Astrocyte (in vitro differentiated cells and primary cell): ENCODE measurements around the gene TAF4. TPM values are rescaled to one million over a fixed set of nuclear protein-coding genes. Genes with fewer than 3 reads are reported as not detected.

ENCODE experiments used
- DNase-seq: peaks from one replicate; pipeline ENCODE4 v3.0.0-alpha.2; 2010; ENCODE audit warnings: low read depth
- FAIRE-seq: peaks from 2 replicates; lab custom pipeline; 2011; peaks lifted over from hg19 to GRCh38; lab: Jason Lieb, UNC
- H2AFZ ChIP-seq: 2 replicates; pipeline ENCODE4 v1.6.0; 2012; ENCODE audit warnings: low read depth, low read length, inconsistent platforms
- H3K27ac ChIP-seq: 2 replicates; pipeline ENCODE4 v1.5.1; 2011; ENCODE audit warnings: low read depth, low read length, inconsistent platforms
- H3K27me3 ChIP-seq: 2 replicates; pipeline ENCODE4 v1.6.0; 2011; ENCODE audit warnings: low read length, inconsistent platforms; ENCODE audit not compliant: insufficient read depth
- H3K36me3 ChIP-seq: 2 replicates; pipeline ENCODE4 v1.5.1; 2011; ENCODE audit warnings: low read length, inconsistent platforms; ENCODE audit not compliant: insufficient read depth
- H3K4me1 ChIP-seq: 2 replicates; pipeline ENCODE4 v1.5.1; 2011; ENCODE audit warnings: low read length, inconsistent platforms; ENCODE audit not compliant: insufficient read depth
- H3K4me2 ChIP-seq: 2 replicates; pipeline ENCODE4 v1.6.0; 2012; ENCODE audit warnings: low read length, inconsistent platforms
- H3K4me3 ChIP-seq: 2 replicates; pipeline ENCODE4 v1.5.1; 2011; ENCODE audit warnings: low read depth, mild to moderate bottlenecking, low read length, inconsistent platforms; ENCODE audit not compliant: insufficient read depth
- H3K79me2 ChIP-seq: 2 replicates; pipeline ENCODE4 v1.6.0; 2012; ENCODE audit warnings: mild to moderate bottlenecking, low read length, inconsistent platforms; ENCODE audit not compliant: insufficient read depth
- H3K9ac ChIP-seq: 2 replicates; pipeline ENCODE4 v1.6.0; 2012; ENCODE audit warnings: mild to moderate bottlenecking, low read length, inconsistent platforms
- H3K9me3 ChIP-seq: 2 replicates; pipeline ENCODE4 v1.5.1; 2012; ENCODE audit warnings: low read depth, mild to moderate bottlenecking, low read length, inconsistent platforms; ENCODE audit not compliant: insufficient read depth
- H4K20me1 ChIP-seq: 2 replicates; pipeline ENCODE4 v1.6.0; 2012; ENCODE audit warnings: low read length, inconsistent platforms; ENCODE audit not compliant: insufficient read depth
- H3K27ac Mint-ChIP-seq: one replicate; pipeline ENCODE4 v1.8.0; 2021; ENCODE audit warnings: mild to moderate bottlenecking, mixed read lengths; ENCODE audit not compliant: unreplicated experiment
- H3K27me3 Mint-ChIP-seq: one replicate; pipeline ENCODE4 v1.8.0; 2021; ENCODE audit warnings: low read depth, mixed read lengths; ENCODE audit not compliant: unreplicated experiment
- H3K36me3 Mint-ChIP-seq: one replicate; pipeline ENCODE4 v1.8.0; 2021; ENCODE audit warnings: low read depth, mixed read lengths; ENCODE audit not compliant: unreplicated experiment
- H3K4me1 Mint-ChIP-seq: one replicate; pipeline ENCODE4 v1.8.0; 2021; ENCODE audit warnings: low read depth, mixed read lengths; ENCODE audit not compliant: unreplicated experiment
- H3K4me3 Mint-ChIP-seq: one replicate; pipeline ENCODE4 v1.8.0; 2021; ENCODE audit warnings: mild to moderate bottlenecking, moderate library complexity, mixed read lengths; ENCODE audit not compliant: unreplicated experiment
- H3K9me3 Mint-ChIP-seq: one replicate; pipeline ENCODE4 v1.8.0; 2021; ENCODE audit warnings: mild to moderate bottlenecking, mixed read lengths; ENCODE audit not compliant: unreplicated experiment
- EZH2 ChIP-seq: IDR thresholded peaks from 2 replicates; pipeline ENCODE4 v1.6.1; 2012; ENCODE audit warnings: mild to moderate bottlenecking, low read length, inconsistent platforms; ENCODE audit not compliant: insufficient read depth
- total RNA-seq: library from RNA; stranded (reverse); gene quantifications from 2 replicates; pipeline ENCODE4 v1.2.1, GENCODE V29; 2021
- TF ChIP-seq, protein P1 (sequence below): IDR thresholded peaks from 2 replicates; pipeline ENCODE4 v1.5.1; 2011; ENCODE audit warnings: low read depth, mild to moderate bottlenecking, inconsistent platforms, low read length, moderate library complexity; ENCODE audit not compliant: insufficient read depth

TAF4 gene
- total RNA-seq, 1 donor from 2014 or later: 11.8 TPM

DNA sequence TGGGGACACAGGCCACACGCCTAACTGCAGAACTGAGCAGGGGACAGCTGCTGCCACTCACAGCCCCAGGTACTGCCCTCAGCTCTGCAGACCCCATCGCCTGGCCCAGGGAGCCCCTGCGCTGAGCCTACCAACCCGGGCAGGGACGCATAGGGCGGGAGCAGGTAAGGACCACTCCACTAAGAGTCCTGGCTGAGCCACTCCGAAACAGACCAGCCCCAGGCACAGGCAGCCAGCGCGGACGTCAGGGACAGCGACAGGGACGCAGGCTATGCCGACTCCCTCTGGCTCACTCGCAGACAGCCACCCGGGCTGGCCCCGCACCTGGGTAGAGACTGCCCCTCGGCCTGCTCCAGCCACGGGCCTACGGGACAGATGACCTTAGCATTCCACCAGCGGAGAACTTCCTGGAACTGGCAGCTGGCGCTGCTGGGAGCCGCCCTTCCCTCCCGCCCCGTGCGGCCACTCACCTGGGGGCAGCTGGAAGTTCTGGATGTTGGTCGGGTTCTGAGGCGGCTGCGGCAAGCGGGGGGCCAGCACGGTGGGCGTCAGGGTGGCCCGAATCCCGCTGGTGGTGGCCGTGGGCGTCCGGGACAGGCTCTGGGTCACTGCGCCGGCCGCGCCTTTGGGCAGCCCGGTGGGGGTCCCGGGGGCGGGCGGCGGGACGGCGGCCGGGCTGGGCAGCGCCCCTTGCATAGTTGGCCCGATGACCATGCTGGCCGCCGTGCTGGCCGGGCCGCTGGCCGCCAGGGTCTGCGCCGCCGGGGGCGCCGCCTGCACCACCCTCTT, 1.5 kb downstream of the TAF4 start:
- H3K27ac ChIP-seq: no peak overlapping the region
- H3K36me3 Mint-ChIP-seq: no peaks in the 10 kb centered on the region
- DNase-seq (no peak), FAIRE-seq (no peak)
- H3K27ac Mint-ChIP-seq: peak overlapping the region; percentile 41
- H3K9ac ChIP-seq: peak overlapping the region; percentile 38
- H3K4me1 Mint-ChIP-seq: peaks cover 15% of the 10 kb centered on the region
- H3K27me3 Mint-ChIP-seq: no peaks in the 10 kb centered on the region
- peak overlapping the region; percentile 88 for H3K4me2 ChIP-seq
- TF ChIP-seq EZH2: no peak
- TF ChIP-seq, protein P1, sequence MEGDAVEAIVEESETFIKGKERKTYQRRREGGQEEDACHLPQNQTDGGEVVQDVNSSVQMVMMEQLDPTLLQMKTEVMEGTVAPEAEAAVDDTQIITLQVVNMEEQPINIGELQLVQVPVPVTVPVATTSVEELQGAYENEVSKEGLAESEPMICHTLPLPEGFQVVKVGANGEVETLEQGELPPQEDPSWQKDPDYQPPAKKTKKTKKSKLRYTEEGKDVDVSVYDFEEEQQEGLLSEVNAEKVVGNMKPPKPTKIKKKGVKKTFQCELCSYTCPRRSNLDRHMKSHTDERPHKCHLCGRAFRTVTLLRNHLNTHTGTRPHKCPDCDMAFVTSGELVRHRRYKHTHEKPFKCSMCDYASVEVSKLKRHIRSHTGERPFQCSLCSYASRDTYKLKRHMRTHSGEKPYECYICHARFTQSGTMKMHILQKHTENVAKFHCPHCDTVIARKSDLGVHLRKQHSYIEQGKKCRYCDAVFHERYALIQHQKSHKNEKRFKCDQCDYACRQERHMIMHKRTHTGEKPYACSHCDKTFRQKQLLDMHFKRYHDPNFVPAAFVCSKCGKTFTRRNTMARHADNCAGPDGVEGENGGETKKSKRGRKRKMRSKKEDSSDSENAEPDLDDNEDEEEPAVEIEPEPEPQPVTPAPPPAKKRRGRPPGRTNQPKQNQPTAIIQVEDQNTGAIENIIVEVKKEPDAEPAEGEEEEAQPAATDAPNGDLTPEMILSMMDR: no peak
- H3K9me3 Mint-ChIP-seq: no peaks in the 10 kb centered on the region
- no peaks in the 10 kb centered on the region for H3K27me3 ChIP-seq
- peak overlapping the region; percentile 42 for H3K4me3 ChIP-seq
- peaks cover 52% of the 10 kb centered on the region for H3K79me2 ChIP-seq
- peaks cover 53% of the 10 kb centered on the region for H4K20me1 ChIP-seq
- H3K4me3 Mint-ChIP-seq: peak overlapping the region; percentile 83
- peaks cover 23% of the 10 kb centered on the region for H3K4me1 ChIP-seq
- H3K36me3 ChIP-seq: no peaks in the 10 kb centered on the region
- peaks cover 2% of the 10 kb centered on the region for H3K9me3 ChIP-seq
- no peak overlapping the region for H2AFZ ChIP-seq

DNA sequence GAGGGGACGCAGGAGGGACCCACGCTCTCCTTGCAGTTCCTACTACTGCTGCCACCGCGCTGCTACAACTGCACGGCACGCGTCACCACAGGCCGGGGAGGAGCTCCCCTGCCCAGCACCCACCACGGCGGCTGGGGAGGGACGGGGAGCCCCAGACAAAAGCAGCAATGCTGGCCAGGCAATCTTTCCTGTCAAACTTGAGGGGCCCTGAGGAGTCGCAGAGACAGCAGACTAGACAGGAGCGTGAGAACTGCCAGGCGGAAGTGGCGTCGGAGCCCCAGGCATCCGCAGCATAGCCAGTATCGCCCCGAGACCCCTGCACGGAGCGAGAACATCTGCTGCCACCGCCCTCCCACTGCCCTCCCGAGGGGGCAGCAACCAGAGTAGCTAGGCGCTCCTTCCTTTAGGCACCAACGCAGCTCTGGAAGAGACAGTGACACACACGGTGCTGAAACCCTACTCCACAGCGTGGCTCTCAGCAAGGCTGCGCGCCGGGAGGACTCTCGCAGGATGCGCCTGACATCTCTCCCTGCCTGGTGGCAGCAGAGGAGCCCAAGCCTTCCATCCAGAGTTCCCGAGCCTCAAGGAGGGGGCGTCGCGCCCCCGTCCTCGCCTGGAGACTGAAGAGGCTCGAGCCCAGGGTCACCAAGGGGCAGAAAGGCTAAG, 2.2 kb downstream of the TAF4 start:
- peaks cover 57% of the 10 kb centered on the region for H4K20me1 ChIP-seq
- peak overlapping the region; percentile 42 for H3K4me3 ChIP-seq
- peaks cover 23% of the 10 kb centered on the region for H3K4me1 ChIP-seq
- peaks cover 56% of the 10 kb centered on the region for H3K79me2 ChIP-seq
- H3K36me3 Mint-ChIP-seq: no peaks in the 10 kb centered on the region
- peak overlapping the region; percentile 83 for H3K4me3 Mint-ChIP-seq
- no peaks in the 10 kb centered on the region for H3K36me3 ChIP-seq
- TF ChIP-seq, protein P1: no peak
- no peak for TF ChIP-seq EZH2
- FAIRE-seq (no peak), DNase-seq (peak; percentile 46)
- peaks cover 15% of the 10 kb centered on the region for H3K4me1 Mint-ChIP-seq
- peak overlapping the region; percentile 38 for H3K9ac ChIP-seq
- H3K4me2 ChIP-seq: peak overlapping the region; percentile 88
- no peak overlapping the region for H3K27ac Mint-ChIP-seq
- H3K9me3 Mint-ChIP-seq: no peaks in the 10 kb centered on the region
- H3K27me3 Mint-ChIP-seq: no peaks in the 10 kb centered on the region
- H3K27me3 ChIP-seq: no peaks in the 10 kb centered on the region
- no peak overlapping the region for H3K27ac ChIP-seq
- H3K9me3 ChIP-seq: no peaks in the 10 kb centered on the region
- peak overlapping the region; percentile 30 for H2AFZ ChIP-seq
